ENCODE measurements around the gene BMP10.

GRCh38 chr2:68865108-68865507, 6.1 kb downstream of the BMP10 start:
- TF ChIP-seq, protein P1, sequence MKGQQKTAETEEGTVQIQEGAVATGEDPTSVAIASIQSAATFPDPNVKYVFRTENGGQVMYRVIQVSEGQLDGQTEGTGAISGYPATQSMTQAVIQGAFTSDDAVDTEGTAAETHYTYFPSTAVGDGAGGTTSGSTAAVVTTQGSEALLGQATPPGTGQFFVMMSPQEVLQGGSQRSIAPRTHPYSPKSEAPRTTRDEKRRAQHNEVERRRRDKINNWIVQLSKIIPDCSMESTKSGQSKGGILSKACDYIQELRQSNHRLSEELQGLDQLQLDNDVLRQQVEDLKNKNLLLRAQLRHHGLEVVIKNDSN (IDR thresholded peaks at IDR 0.05; ENCODE audit: borderline replicate concordance, low read depth) = no peak
- TF ChIP-seq, protein P2, sequence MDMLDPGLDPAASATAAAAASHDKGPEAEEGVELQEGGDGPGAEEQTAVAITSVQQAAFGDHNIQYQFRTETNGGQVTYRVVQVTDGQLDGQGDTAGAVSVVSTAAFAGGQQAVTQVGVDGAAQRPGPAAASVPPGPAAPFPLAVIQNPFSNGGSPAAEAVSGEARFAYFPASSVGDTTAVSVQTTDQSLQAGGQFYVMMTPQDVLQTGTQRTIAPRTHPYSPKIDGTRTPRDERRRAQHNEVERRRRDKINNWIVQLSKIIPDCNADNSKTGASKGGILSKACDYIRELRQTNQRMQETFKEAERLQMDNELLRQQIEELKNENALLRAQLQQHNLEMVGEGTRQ (IDR thresholded peaks at IDR 0.05; ENCODE audit: borderline replicate concordance, low read depth, low read length) = no peak

All from SK-N-SH (cell line).